ENCODE measurements around the gene PPP1R15B. TPM values are rescaled to one million over a fixed set of nuclear protein-coding genes. Genes with fewer than 3 reads are reported as not detected.

Gene PPP1R15B
- total RNA-seq, 2 experiments from 2014 or later, result 171 to 179 TPM

GRCh38 chr1:204362984-204363334, 48.7 kb downstream of the PPP1R15B start:
- CTCF ChIA-PET, result interaction anchor here (0.8 to 2.8 kb wide), 8 partner anchors 10 to 1095 kb away, joined by 3 to 14 read pairs (median 4); no protein-coding TSS in a partner anchor
- peaks cover 9% of the 10 kb centered on the region for H3K27me3 Mint-ChIP-seq
- TF ChIP-seq CTCF (IDR thresholded peaks at IDR 0.05), result no peak
- Histone ChIP-seq H3K27me3 (ENCODE audit: control insufficient read depth in 1 of 2, insufficient read depth in 2 of 2, low read length in 2 of 2) (peaks cover 0 to 5% of the 10 kb centered on the region in 2 experiments), H3K27ac (ENCODE audit: low read depth in 1 of 2, low read length in 2 of 2) (no peak overlapping the region), H3K4me3 (ENCODE audit: low read length) (peak overlapping the region; percentile 61), H3K36me3 (ENCODE audit: insufficient read depth, low read length) (no peaks in the 10 kb centered on the region), H3K9me3 (ENCODE audit: control insufficient read depth in 1 of 2, insufficient read depth in 1 of 2, low read length in 2 of 2) (no peaks in the 10 kb centered on the region), H3K4me1 (ENCODE audit: insufficient read depth, low read length) (peaks cover 20% of the 10 kb centered on the region)
- DNase-seq, result peak in 1 of 14 experiments; percentile 15
- H3K9me3 Mint-ChIP-seq, result no peaks in the 10 kb centered on the region
- H3K4me1 Mint-ChIP-seq (ENCODE audit: low read depth), result peaks cover 5% of the 10 kb centered on the region
- H3K27ac Mint-ChIP-seq, result no peak overlapping the region
- POLR2A ChIA-PET, result interaction anchor here (1.2 to 2.1 kb wide), 2 partner anchors 36 to 201 kb away, joined by 3 to 7 read pairs; no protein-coding TSS in a partner anchor
- ATAC-seq (ENCODE audit: poor library complexity), result no peak
- intact Hi-C loops (cut with DNase I, micrococcal nuclease), result loop anchor here (1.0 to 10.0 kb wide), 5 partner anchors 105 to 858 kb away; partner anchors contain the start of gene SNRPE (in 2 of the 2)
- H3K36me3 Mint-ChIP-seq (ENCODE audit: low read depth), result no peaks in the 10 kb centered on the region
- peak overlapping the region; percentile 26 for H3K4me3 Mint-ChIP-seq

GRCh38 chr1:204361781-204362180, 49.8 kb downstream of the PPP1R15B start:
- Histone ChIP-seq H3K4me3 (ENCODE audit: low read length) (no peak overlapping the region), H3K9me3 (ENCODE audit: control insufficient read depth in 1 of 2, insufficient read depth in 1 of 2, low read length in 2 of 2) (peaks cover 0 to 5% of the 10 kb centered on the region in 2 experiments), H3K27me3 (ENCODE audit: control insufficient read depth in 1 of 2, insufficient read depth in 2 of 2, low read length in 2 of 2) (peaks cover 0 to 5% of the 10 kb centered on the region in 2 experiments), H3K4me1 (ENCODE audit: insufficient read depth, low read length) (peaks cover 20% of the 10 kb centered on the region), H3K27ac (ENCODE audit: low read depth in 1 of 2, low read length in 2 of 2) (no peak overlapping the region), H3K36me3 (ENCODE audit: insufficient read depth, low read length) (no peaks in the 10 kb centered on the region)
- POLR2A ChIA-PET, result interaction anchor here (2.1 kb wide), 1 partner anchor 199 kb away, joined by 7 read pairs; no protein-coding TSS in a partner anchor
- Mint-ChIP-seq H3K4me1 (ENCODE audit: low read depth) (peaks cover 5% of the 10 kb centered on the region), H3K36me3 (ENCODE audit: low read depth) (no peaks in the 10 kb centered on the region), H3K4me3 (peak overlapping the region; percentile 40), H3K9me3 (no peaks in the 10 kb centered on the region), H3K27me3 (peaks cover 9% of the 10 kb centered on the region), H3K27ac (no peak overlapping the region)
- no peak for ATAC-seq (ENCODE audit: poor library complexity)
- TF ChIP-seq CTCF (IDR thresholded peaks at IDR 0.05), result no peak
- DNase-seq, result no peak
- CTCF ChIA-PET, result interaction anchor here (1.2 to 2.8 kb wide), 3 partner anchors 37 to 1094 kb away, joined by 3 to 14 read pairs (median 5); no protein-coding TSS in a partner anchor
- intact Hi-C loops (cut with DNase I, micrococcal nuclease), result loop anchor here (5.0 to 10.0 kb wide), 3 partner anchors 154 to 857 kb away; partner anchors contain the start of gene SNRPE (in 2 of the 2)

DNA sequence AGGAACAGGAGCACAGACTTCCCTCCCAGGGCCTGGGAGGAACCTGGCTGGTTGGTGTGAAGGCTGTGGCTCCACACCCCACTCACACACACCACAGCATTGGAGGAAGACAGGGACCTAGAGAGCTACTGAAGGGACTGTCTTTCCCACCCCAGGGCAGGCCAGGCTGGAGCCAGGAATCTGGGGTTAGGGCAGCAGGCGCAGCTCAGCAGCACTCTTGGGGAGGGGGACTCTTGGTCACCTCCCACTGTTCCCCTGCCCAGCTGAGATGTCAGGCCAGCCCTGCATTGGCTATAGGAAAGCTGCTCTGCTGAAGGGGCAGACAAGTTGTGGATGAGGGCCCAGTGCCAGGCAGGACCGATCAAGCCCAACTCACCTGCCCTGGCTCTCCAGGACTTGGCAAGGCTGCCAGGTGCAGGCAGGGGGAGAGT, 50.3 kb downstream of the PPP1R15B start:
- DNase-seq (no peak), ATAC-seq (ENCODE audit: poor library complexity) (no peak)
- no peak overlapping the region for H3K4me3 ChIP-seq (ENCODE audit: low read length)
- ChIA-PET CTCF (interaction anchor here (1.4 kb wide), 1 partner anchor 37 kb away, joined by 5 read pairs; no protein-coding TSS in a partner anchor), POLR2A (no interaction called here)
- peaks cover 9% of the 10 kb centered on the region for H3K27me3 Mint-ChIP-seq
- H3K36me3 ChIP-seq (ENCODE audit: insufficient read depth, low read length), result no peaks in the 10 kb centered on the region
- peaks cover 5% of the 10 kb centered on the region for H3K4me1 Mint-ChIP-seq (ENCODE audit: low read depth)
- no peaks in the 10 kb centered on the region for H3K36me3 Mint-ChIP-seq (ENCODE audit: low read depth)
- H3K4me1 ChIP-seq (ENCODE audit: insufficient read depth, low read length), result peaks cover 20% of the 10 kb centered on the region
- peaks cover 0 to 5% of the 10 kb centered on the region in 2 experiments for H3K9me3 ChIP-seq (ENCODE audit: control insufficient read depth in 1 of 2, insufficient read depth in 1 of 2, low read length in 2 of 2)
- no peak for TF ChIP-seq CTCF (IDR thresholded peaks at IDR 0.05)
- intact Hi-C loops (cut with DNase I, micrococcal nuclease), result loop anchor here (5.0 to 10.0 kb wide), 3 partner anchors 154 to 857 kb away; partner anchors contain the start of gene SNRPE (in 2 of the 2)
- H3K9me3 Mint-ChIP-seq, result no peaks in the 10 kb centered on the region
- H3K4me3 Mint-ChIP-seq, result peak overlapping the region; percentile 40
- H3K27me3 ChIP-seq (ENCODE audit: control insufficient read depth in 1 of 2, insufficient read depth in 2 of 2, low read length in 2 of 2), result peaks cover 0 to 5% of the 10 kb centered on the region in 2 experiments
- no peak overlapping the region for H3K27ac Mint-ChIP-seq
- H3K27ac ChIP-seq (ENCODE audit: low read depth in 1 of 2, low read length in 2 of 2), result no peak overlapping the region

Data from CD4-positive, alpha-beta T cell (primary cell).